HepG2 (cell line): ENCODE data around the gene CSNK2B. TPM values are rescaled to one million over a fixed set of nuclear protein-coding genes. Genes with fewer than 3 reads are reported as not detected.

Experiments used
- ARNT2 ChIP-seq: sonication (generic); formaldehyde crosslinking; IDR thresholded peaks from 2 replicates; pipeline ENCODE4 v1.8.0; 2022; ENCODE audit warnings: mild to moderate bottlenecking, low read depth, missing genetic modification reagents, moderate library complexity
- ATF7 ChIP-seq, 2 experiments: fragments of 450-650 bp in 1 of 2; sonication (generic) in 1 of 2; formaldehyde crosslinking in 1 of 2; IDR thresholded peaks; 2 replicates each; pipeline versions ENCODE4 v1.4.0 to v1.6.1; 2016 to 2020; ENCODE audit warnings: antibody characterized with exemption in 1 of 2, mild to moderate bottlenecking in 1 of 2, missing genetic modification reagents in 1 of 2
- DMAP1 ChIP-seq: IDR thresholded peaks from 2 replicates; pipeline ENCODE4 v1.6.1; 2016
- FOXK1 ChIP-seq: sonication (generic); formaldehyde crosslinking; IDR thresholded peaks from 2 replicates; pipeline ENCODE4 v1.4.0; 2020; ENCODE audit warnings: low read depth, missing genetic modification reagents, borderline replicate concordance
- MTERF4 ChIP-seq: sonication (generic); formaldehyde crosslinking; IDR thresholded peaks from 2 replicates; pipeline ENCODE4 v1.8.0; 2023; ENCODE audit warnings: mild to moderate bottlenecking, missing genetic modification reagents
- PLRG1 ChIP-seq: fragments of 450-650 bp; conservative IDR thresholded peaks from 2 replicates; pipeline ENCODE4 v1.6.1; 2016
- RBAK ChIP-seq: sonication (generic); formaldehyde crosslinking; IDR thresholded peaks from 2 replicates; pipeline ENCODE4 v1.5.1; 2020; ENCODE audit warnings: mild to moderate bottlenecking, missing genetic modification reagents
- SAP130 ChIP-seq: IDR thresholded peaks from 2 replicates; pipeline ENCODE4 v1.6.1; 2016; ENCODE audit warnings: low read depth
- SMARCE1 ChIP-seq: fragments of 450-650 bp; IDR thresholded peaks from 2 replicates; pipeline ENCODE4 v1.6.1; 2017; ENCODE audit warnings: borderline replicate concordance
- SOX6 ChIP-seq, 2 experiments: fragments of 450-650 bp in 1 of 2; sonication (generic) in 1 of 2; formaldehyde crosslinking in 1 of 2; IDR thresholded peaks; 2 replicates each; pipeline versions ENCODE4 v1.4.0 to v1.6.1; 2017 to 2020; ENCODE audit warnings: antibody characterized with exemption in 1 of 2, mild to moderate bottlenecking in 1 of 2, missing genetic modification reagents in 1 of 2
- TAF1 ChIP-seq: sonication (generic); formaldehyde crosslinking; IDR thresholded peaks from 2 replicates; pipeline ENCODE4 v1.4.0; 2020; ENCODE audit warnings: missing genetic modification reagents
- TAF15 ChIP-seq: fragments of 200-400 bp; formaldehyde crosslinking; IDR thresholded peaks from one replicate; pipeline ENCODE4 v1.6.1; 2018; ENCODE audit warnings: mild to moderate bottlenecking, low read depth, low read length; ENCODE audit not compliant: poor library complexity, severe bottlenecking
- TBP ChIP-seq: sonication (generic); formaldehyde crosslinking; IDR thresholded peaks from 2 replicates; pipeline ENCODE4 v1.5.0; 2020; ENCODE audit warnings: missing genetic modification reagents
- ZNF260 ChIP-seq: sonication (generic); formaldehyde crosslinking; IDR thresholded peaks from 2 replicates; pipeline ENCODE4 v1.4.0; 2020; ENCODE audit warnings: missing genetic modification reagents, low read depth, mild to moderate bottlenecking, borderline replicate concordance
- ZNF512 ChIP-seq: sonication (generic); formaldehyde crosslinking; IDR thresholded peaks from 2 replicates; pipeline ENCODE4 v1.4.0; 2020; ENCODE audit warnings: mild to moderate bottlenecking, missing genetic modification reagents
- ZNF768 ChIP-seq: sonication (generic); formaldehyde crosslinking; IDR thresholded peaks from 2 replicates; pipeline ENCODE4 v1.4.0; 2020; ENCODE audit warnings: missing genetic modification reagents
- polyA plus RNA-seq, 8 experiments: library from polyadenylated mRNA; depleted of rRNA in 3 of 8; stranded (reverse) in 7 of 8; unstranded in 1 of 8; fragments of >200 nt; fragmentation: Illumina TruSeq in 4 of 8; extraction: Trizol in 4 of 8; gene quantifications; 2 replicates each; pipeline versions ENCODE4 v1.2.1 to v1.2.3, GENCODE V29; 2011 to 2016; ENCODE audit warnings: low read depth in 4 of 8, missing spikeins in 1 of 8, mixed read lengths in 1 of 8; ENCODE audit not compliant: insufficient read depth in 1 of 8
- total RNA-seq, 5 experiments: library from RNA; depleted of rRNA; stranded (reverse); fragments of >200 nt; fragmentation: Illumina TruSeq; extraction: Trizol; gene quantifications; 2 replicates each; pipeline ENCODE4 v1.2.3, GENCODE V29; 2016; ENCODE audit warnings: low read depth in 1 of 5
- TF ChIP-seq, protein P1 (sequence below): IDR thresholded peaks from 2 replicates; pipeline ENCODE4 v1.6.1; 2016
- TF ChIP-seq, protein P2 (sequence below): sonication (generic); formaldehyde crosslinking; IDR thresholded peaks from one replicate; pipeline ENCODE4 v1.5.1; 2020; ENCODE audit warnings: mild to moderate bottlenecking, missing genetic modification reagents; ENCODE audit errors: not compliant biosample characterization

Gene CSNK2B
- total and polyA plus RNA-seq, 2 of the 13 experiments (the other 11 are each of a cell fraction or from before 2014, with no cell fraction given): 111 to 296 TPM

DNA sequence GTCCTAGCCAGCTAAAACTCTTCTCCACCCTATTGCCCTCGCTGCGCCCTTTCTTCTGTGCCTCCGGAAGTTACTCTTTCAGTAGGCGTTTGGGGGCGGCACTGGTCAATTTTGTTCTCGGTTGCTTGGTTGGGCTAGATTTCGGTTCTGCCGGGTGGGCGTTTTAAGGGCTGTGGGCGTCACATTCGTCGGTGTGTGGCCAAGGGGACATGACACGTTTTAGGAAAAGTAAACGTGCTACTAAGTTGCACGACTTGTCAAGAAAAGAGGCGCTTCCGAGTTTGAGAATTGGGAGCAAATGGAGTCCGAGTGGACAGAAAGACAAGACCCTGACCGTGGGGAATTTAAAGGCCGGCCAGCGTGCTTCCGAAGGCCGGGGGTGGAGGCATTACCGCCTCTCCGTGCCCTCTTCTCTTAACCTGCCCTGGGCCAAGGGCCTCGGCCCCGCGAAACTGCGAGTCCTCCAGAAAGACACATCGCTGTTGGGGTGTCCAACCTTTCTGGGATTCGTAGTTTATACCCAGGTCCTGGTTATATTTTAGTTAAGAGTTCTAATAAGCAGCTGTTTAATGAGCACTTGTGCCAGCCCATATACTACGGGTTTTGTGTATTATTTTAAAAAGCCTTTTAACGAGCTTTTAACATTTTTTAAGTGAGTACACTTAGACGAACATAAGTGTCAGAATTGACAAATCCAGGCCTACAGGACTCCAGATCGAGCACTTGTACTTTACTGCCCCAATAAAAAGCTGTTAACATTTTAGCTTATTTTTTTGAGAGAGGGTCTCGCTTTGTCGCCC lies 12.8 kb upstream of the CSNK2B start (continued):
- TF ChIP-seq, protein P1, sequence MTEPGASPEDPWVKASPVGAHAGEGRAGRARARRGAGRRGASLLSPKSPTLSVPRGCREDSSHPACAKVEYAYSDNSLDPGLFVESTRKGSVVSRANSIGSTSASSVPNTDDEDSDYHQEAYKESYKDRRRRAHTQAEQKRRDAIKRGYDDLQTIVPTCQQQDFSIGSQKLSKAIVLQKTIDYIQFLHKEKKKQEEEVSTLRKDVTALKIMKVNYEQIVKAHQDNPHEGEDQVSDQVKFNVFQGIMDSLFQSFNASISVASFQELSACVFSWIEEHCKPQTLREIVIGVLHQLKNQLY (CRISPR knock-in tag): no peak
- TF ChIP-seq DMAP1 (CRISPR knock-in tag) (peak; percentile 61; the same call in 1 of the 2 replicates), TAF15 (no peak), SAP130 (CRISPR knock-in tag) (peak; percentile 22), ZNF768 (CRISPR knock-in tag) (peak; percentile 21; the same call in 1 of the 2 replicates), RBAK (no peak), TAF1 (CRISPR knock-in tag) (peak; percentile 72; the same call in 1 of the 2 replicates), SMARCE1 (no peak), TBP (CRISPR knock-in tag) (no peak), ZNF260 (no peak), PLRG1 (no peak), SOX6 (IDR thresholded peaks at IDR 0.05) (no peak), SOX6 (CRISPR knock-in tag; IDR thresholded peaks at IDR 0.05) (peak; percentile 8; the same call in 1 of the 2 replicates), FOXK1 (no peak), ZNF512 (no peak), MTERF4 (CRISPR knock-in tag) (peak; percentile 85), ATF7 (IDR thresholded peaks at IDR 0.05) (no peak), ATF7 (CRISPR knock-in tag; IDR thresholded peaks at IDR 0.05) (no peak), ARNT2 (CRISPR knock-in tag) (no peak)
- TF ChIP-seq, protein P2, sequence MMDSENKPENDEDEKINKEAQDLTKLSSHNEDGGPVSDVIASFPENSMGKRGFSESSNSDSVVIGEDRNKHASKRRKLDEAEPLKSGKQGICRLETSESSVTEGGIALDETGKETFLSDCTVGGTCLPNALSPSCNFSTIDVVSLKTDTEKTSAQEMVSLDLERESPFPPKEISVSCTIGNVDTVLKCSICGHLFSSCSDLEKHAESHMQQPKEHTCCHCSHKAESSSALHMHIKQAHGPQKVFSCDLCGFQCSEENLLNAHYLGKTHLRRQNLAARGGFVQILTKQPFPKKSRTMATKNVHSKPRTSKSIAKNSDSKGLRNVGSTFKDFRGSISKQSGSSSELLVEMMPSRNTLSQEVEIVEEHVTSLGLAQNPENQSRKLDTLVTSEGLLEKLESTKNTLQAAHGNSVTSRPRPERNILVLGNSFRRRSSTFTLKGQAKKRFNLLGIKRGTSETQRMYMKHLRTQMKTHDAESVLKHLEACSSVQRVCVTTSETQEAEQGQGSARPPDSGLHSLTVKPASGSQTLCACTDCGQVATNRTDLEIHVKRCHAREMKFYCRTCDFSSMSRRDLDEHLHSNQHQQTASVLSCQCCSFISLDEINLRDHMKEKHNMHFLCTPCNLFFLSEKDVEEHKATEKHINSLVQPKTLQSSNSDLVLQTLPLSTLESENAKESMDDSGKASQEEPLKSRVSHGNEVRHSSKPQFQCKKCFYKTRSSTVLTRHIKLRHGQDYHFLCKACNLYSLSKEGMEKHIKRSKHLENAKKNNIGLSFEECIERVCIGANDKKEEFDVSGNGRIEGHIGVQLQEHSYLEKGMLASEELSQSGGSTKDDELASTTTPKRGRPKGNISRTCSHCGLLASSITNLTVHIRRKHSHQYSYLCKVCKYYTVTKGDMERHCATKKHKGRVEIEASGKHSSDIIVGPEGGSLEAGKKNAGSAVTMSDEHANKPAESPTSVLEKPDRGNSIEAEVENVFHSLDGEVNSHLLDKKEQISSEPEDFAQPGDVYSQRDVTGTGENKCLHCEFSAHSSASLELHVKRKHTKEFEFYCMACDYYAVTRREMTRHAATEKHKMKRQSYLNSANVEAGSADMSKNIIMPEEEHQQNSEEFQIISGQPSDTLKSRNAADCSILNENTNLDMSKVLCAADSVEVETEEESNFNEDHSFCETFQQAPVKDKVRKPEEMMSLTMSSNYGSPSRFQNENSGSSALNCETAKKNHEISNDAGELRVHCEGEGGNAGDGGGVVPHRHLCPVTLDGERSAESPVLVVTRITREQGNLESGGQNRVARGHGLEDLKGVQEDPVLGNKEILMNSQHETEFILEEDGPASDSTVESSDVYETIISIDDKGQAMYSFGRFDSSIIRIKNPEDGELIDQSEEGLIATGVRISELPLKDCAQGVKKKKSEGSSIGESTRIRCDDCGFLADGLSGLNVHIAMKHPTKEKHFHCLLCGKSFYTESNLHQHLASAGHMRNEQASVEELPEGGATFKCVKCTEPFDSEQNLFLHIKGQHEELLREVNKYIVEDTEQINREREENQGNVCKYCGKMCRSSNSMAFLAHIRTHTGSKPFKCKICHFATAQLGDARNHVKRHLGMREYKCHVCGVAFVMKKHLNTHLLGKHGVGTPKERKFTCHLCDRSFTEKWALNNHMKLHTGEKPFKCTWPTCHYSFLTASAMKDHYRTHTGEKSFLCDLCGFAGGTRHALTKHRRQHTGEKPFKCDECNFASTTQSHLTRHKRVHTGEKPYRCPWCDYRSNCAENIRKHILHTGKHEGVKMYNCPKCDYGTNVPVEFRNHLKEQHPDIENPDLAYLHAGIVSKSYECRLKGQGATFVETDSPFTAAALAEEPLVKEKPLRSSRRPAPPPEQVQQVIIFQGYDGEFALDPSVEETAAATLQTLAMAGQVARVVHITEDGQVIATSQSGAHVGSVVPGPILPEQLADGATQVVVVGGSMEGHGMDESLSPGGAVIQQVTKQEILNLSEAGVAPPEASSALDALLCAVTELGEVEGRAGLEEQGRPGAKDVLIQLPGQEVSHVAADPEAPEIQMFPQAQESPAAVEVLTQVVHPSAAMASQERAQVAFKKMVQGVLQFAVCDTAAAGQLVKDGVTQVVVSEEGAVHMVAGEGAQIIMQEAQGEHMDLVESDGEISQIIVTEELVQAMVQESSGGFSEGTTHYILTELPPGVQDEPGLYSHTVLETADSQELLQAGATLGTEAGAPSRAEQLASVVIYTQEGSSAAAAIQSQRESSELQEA (CRISPR knock-in tag): no peak
